Stimulated activated CD4-positive, alpha-beta T cell treated with anti-CD3 and anti-CD28 coated beads, Interleukin-12 subunit alpha, Interleukin-12 subunit beta, amount 100 ng/mL, for 24 hours (primary cell): Measurements from ENCODE around the gene C6.
"Not testable (repeated sequence)": the region's sequence is repeated elsewhere in the genome, so short reads cannot be mapped to it uniquely, and the experiment has no call there.

Experiments used
- DNase-seq, 2 experiments: peaks; one replicate each; pipeline ENCODE4 v3.0.0-alpha.2; 2020; ENCODE audit warnings: low read depth in 2 of 2

The C6 gene

GRCh38 chr5:41213340-41213739, at the start of gene C6:
C6 (minus strand) TSS chr5:41213532; CDS start chr5:41203230, 10,302 bp downstream.
- DNase-seq = no peak

DNA sequence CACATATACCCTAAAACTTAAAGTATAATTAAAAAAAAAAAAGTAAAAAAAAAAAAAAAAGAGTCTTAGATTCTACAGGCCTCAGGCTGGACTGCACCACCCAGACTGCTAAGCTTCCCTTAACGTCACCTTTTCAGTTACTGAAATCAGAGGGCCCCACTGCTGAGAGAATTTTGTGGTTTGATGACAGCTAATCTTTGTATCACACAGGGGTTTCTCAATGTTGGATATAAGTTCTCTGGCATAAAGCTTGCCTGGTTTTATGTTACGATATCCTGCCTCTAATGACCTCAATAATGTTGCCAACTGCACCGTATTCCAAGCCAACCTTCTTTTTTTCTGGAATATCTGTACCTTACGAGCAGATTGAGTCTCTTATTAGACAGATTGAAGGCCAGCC, 43.1 kb upstream of the C6 start:
- no peak for DNase-seq

DNA sequence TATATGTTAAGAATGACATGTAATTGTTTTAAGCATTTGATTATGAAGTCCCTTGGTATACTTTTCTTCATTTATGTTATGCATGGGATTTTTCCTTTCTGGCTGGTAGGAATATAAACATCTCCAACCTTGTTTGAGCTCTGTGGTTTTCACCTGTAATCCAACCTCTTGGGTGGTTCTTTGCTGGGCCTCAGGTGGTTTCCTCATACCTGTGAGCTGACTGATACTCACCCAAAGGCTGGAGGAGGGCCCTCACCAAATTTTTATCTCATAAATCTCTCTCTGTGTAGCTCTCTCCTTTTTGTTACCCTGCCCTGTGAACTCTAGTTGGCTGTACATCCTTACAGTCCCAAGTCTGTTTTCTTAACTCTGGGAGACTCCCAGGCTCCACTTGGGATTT, 39.8 kb upstream of the C6 start:
- DNase-seq = no peak

GRCh38 chr5:41252036-41252435, 38.7 kb upstream of the C6 start:
- DNase-seq = no peak

GRCh38 chr5:41250351-41250987, 37.1 kb upstream of the C6 start:
- DNase-seq = no peak

DNA sequence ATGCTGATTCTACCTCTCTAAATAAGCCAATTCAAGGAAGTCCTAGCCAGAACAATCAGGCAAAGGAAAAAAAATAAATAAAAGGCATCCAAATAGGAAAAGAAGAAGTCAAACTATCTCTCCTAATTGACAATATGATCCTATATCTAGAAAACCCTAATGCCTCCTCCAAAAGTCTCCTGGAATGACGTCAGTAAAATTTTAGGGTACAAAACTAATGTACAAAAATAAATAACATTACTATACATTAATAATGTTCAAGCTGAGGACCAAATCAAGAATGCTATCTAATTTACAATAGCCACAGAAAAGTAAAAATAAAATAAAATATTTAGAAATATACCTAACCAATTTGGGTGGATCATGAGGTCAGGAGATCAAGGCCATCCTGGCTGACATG, 33.8 kb upstream of the C6 start:
- DNase-seq = no peak

GRCh38 chr5:41246376-41246775, 33.0 kb upstream of the C6 start:
- no peak for DNase-seq

DNA sequence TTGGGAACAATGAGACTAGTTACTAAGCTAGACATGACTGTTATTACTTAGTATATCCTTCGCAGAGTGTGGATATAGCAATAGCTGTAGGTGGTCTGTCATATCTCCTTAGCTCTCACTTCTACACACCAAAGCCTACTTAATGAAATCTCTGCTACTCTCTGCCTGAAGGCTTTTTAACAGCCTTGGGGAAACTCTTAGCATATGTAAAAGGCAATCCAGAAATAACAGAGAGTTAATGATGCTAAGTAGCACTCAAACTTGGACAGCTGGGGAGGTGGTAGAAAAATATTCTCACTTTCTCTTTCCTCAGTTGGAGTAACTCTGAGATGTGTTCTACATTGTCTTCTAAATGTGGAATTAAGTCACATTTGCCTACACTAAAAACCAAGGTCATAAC, 30.2 kb upstream of the C6 start:
- DNase-seq = no peak

DNA sequence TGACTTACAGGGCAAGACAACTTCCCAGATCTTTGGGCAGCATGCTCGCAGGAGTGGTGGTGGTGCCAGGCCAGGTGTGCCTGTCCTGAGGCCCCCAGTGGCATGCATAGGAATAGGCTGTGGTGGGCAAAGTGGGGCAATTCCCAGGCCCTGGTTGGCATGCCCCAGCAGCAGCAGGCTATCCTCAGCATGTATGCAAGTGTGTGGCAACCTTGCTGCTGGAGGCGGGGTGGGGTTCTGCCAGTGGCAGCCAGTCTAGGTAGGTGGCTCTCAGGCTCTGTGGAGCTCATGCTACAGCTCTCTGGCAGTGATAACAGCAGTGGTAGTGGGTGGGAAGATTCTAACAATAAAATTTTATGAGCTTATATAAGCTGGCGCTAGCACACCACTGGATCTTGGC, 27.7 kb upstream of the C6 start:
- no peak for DNase-seq

DNA sequence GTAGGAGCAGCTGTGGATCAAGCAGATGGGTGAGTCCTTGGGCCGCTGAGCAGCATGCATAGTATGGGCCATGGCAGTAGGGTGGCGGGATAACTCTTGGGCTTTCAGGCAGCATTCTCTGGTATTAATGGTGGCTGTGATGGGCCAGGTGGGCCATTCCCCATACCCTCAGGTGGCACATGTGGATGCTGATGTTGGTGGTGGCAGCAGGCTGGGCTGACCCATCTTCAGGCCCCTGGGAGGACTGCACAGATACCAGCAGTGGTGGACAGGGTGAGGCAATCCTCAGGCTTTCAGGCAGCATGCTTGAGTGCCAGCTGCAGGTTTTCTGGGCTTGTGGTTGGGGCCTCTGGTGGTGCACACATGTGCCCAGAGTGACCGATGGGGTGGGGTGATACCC, 27.1 kb upstream of the C6 start:
- no peak for DNase-seq

DNA sequence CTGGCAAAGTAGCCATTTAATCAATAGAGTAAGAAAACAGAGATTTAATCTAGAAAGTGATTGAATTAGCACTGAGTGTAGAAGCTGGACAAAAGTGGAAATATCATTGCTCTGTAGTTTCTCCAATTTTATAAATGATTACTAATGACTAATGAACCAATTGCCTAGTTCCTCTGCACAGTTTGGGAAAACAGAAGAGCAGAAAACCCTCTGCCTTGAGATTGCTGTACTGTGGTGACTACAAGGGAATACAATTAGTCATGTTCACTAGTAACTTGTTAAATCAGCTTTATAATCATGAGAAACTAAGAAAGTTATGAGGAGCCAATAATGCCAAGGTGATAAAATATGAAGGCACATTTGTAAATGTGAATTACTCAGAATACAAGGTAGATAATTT, 21.1 kb upstream of the C6 start:
- no peak for DNase-seq

DNA sequence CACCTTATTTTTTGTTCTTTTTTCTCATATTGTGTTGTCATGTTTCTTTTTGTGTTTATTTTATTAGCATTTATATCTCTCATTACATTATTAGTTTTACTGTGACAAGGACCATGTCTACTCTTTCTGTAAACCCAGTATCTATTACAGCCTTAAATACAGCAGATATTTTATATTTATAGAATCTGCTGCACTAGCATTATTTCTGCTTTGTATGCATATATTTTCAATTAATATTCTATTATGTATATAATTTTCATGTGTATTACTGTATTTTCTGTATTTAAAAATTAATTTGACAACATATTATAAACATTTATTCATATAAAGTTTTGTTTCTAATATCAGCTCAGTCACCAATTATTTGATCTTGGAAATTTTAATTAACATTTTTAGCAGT, 19.5 kb upstream of the C6 start:
- DNase-seq = no peak

DNA sequence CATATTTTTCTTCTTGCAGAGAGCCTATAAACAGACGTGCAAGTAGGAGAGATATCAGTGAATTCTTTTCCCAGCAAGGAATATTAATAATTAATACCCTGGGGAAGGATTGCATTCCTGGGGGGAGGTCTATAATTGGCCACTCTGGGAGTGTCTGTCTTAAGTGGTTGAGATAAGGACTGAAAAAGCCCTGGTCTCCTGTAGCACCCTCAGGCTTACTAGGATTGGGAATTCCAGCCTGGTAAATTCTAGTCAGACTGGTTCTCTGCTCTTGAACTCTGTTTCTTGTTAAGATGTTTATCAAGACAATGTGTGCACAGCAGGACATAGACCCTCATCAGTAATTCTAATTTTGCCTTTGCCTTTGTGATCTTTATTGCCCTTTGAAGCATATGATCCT, 16.9 kb upstream of the C6 start:
- not testable (repeated sequence) for DNase-seq

- DNase-seq = no peak
These were observed 10.6 kb upstream of the C6 start for GRCh38 chr5:41223962-41224361.

DNA sequence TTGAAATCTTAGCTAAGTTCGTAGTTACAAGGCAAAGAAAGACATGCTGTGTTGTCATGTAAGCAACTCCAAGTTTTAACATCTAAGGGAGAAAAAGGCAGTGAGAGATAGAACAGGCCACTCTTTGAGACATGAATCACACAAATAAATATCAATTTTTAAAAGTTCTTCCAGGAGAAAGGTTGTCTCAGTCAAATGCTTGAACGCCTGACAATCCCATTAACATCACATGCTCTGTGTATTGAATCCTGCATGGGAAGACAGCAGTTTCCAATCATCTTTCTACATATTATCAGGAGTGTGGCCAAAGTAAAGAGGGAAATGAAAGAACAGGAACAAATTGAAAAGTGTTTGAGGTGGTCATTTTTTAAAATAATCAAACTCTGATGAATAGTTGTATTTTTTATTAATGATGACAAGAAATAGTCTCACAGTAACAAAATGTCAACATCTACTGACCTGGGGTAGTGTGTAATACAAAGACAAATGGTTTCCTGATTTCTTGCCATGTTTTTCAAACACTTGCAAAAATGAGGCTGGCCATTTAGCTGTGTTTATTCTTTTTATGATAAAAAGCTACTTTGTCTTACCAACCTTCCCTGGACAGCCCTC, 6.4 kb upstream of the C6 start:
- DNase-seq = no peak

- DNase-seq = no peak
These were observed 5.8 kb upstream of the C6 start for GRCh38 chr5:41218929-41219657.

DNA sequence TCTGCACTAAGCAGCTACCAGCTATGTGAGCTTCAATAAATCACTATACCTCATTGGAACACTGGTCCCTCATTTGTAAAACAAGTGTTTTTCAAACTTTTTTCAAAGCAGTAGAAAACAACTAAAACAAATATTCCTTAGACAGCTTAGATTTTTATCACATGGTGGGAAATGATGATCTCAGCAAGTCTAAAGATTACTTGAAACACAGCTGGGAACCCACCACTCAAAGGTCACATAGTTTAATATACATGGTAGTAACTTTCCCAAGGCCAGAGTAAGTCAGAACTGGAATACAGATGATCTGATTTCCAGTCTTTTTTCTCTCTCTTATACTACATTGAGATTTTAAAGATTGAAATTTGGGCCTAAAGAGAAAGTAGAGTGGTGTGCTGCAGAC, 850 bp upstream of the C6 start:
- no peak for DNase-seq

- DNase-seq = no peak
These were observed 397 bp downstream of the C6 start for GRCh38 chr5:41212935-41213334.

DNA sequence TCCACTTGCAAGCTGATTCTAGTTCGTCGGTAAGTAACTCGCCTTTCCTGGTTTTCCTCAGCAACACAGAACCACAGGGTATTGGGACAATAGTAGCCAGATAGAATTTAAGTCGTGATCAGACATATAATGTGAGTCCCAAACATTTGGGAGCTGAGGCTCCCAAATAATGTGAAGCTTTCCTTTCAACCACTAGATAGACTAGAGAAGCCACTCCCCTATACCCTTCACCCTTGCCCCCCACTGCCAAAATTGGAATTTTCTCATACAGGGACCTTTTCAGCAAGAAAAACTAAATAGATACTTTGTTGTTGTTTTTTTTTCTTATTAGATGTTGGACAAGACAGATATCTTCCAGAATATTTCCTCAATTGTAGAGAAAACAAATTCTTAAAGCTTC, 1.9 kb downstream of the C6 start:
- no peak for DNase-seq

- DNase-seq = not testable (repeated sequence)
These were observed 7.9 kb downstream of the C6 start for GRCh38 chr5:41205475-41205874.

DNA sequence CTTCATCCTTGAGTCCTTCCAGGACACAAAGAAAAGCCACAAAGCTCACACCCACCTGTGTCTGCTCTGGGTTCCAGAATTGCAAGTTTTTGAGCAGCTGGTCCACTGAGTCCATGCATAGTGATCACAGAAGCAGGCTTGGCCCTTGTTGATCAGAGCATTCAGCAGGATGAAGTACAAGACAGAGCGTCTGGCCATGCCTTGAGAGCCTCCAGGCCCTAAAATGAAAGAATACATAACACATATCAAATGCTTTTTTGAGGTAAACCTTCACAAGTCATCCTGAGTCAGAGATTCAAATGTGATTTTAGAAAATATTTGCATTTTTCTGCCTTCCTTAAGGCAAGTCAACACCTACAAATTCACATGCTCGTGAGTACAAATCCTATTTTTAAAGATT, 10.3 kb downstream of the C6 start:
- no peak for DNase-seq

GRCh38 chr5:41201082-41201772, 12.1 kb downstream of the C6 start:
- no peak for DNase-seq

GRCh38 chr5:41200506-41200905, 12.8 kb downstream of the C6 start:
- DNase-seq = no peak
